Measurements from ENCODE around the gene SLC22A23.
"Not testable (repeated sequence)": the region's sequence is repeated elsewhere in the genome, so short reads cannot be mapped to it uniquely, and the experiment has no call there.

The SLC22A23 gene

GRCh38 chr6:3382326-3383279 is 74.2 kb downstream of the SLC22A23 start:
- DNase-seq = no peak

DNA sequence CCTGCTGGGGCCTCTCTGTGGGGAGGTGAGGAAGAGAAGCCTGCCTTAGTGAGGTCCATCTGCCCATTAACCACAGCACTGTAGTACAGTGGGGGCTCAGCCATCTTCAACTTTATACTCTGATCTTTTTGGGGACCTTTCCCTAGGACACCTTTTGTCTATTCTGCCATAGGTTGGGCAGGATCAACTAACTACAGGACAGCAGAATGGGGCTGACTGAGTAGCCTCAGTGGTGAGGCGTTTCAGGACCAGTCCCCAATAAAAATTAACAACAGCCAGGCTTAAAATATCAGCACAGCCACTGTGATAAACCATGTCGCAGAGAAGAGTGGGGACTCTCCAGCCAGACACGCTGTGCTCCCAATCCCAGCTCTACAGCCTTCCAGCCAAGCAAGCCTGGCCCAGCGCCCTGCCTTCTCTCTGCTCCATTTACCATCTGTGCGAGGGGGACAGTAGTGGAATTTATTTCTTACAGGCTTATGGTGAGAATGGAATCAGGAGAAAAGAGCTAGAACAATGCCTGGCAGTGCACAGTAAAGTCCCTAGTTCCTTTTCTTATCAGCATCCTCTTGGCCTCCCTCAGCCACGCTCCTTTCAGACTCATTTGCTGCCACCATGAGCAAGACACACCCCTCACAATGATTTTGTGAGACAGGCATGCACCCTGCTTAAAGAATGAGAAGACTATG is 75.5 kb downstream of the SLC22A23 start:
- no peak for DNase-seq

DNA sequence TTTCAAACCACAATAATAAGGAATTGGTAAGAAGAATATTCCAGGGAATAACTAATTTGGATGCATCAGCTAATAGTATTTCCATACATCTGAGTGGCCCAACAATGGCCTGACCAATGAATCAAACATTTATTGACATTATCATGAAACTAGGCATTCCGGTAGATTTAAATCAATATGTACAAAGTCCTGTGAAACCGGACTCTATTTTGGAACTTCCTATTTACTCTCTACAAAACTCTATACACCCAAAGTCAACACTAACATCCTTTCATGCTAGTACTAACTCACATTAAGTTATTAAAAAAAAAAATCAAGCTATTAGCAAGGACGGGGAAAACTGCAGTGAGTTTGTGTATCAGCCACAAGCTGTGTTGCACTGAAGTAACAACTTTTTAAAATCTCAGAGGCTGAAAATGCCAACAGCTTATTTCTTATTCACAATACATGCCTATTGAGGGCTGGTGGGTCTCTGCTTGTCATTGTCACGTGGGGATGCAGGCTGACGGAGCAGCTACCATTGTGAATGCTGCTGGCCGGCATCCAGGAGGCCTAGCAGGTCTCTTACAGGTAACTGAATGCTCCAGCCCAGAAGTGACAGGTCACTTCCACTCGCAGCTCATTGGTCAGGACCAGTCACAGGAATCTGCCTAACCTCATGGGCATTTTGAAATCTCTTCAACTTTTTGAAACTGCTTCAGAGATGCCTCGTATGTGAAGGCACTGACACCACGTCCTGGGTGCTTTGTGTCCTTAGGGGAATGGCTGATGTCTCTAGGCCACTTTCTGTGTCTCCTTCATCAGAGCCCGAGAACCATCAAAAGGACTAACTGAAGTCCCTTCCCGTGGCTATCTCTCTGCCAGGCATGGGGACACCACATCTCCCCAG is 76.3 kb downstream of the SLC22A23 start:
- DNase-seq = no peak

DNA sequence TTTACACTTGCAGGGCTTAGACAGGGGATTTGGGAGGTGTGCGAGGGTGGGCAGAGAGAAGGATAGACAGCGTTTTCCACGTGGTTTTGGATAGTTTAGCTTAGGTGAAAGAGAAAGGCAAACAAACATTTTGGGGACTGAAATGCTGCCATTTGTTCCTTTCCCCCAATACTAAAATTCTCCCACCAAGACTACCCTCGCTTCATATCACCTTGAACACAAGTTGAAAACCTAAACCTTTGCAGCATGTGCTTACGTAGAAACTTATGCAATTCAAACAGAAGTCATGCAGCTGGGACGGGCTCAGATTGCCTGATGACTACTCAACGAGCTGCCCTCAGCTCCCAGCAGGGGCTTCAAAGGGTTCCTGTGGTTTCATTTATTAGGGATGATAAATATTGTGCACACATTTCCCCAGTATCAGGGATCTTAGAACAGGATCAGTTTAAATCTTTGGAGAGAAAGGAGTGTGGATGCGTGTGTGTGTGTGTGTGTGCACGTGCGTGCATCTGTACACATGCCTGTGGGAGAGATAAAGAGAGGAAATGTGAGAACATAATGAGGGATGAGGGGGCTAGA is 77.3 kb downstream of the SLC22A23 start:
- no peak for DNase-seq

GRCh38 chr6:3378808-3379207 is 78.0 kb downstream of the SLC22A23 start:
- DNase-seq = not testable (repeated sequence)

DNA sequence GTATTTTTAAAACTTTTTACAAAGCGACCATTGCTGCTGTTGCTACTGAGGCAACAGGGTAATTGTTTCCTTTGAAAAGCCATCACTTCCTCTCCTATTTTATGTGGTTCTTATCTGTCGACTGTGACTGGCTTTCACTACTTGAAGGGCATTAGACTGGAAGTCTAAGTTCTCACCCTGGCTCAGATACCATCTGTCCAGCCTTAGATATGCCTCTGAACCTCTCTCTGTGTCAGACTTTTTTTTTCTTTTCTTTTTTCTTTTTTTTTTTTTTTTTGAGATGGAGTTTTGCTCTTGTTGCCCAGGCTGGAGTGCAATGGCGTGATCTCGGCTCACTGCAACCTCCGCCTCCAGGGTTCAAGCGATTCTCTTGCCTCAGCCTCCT is 78.5 kb downstream of the SLC22A23 start:
- not testable (repeated sequence) for DNase-seq

DNA sequence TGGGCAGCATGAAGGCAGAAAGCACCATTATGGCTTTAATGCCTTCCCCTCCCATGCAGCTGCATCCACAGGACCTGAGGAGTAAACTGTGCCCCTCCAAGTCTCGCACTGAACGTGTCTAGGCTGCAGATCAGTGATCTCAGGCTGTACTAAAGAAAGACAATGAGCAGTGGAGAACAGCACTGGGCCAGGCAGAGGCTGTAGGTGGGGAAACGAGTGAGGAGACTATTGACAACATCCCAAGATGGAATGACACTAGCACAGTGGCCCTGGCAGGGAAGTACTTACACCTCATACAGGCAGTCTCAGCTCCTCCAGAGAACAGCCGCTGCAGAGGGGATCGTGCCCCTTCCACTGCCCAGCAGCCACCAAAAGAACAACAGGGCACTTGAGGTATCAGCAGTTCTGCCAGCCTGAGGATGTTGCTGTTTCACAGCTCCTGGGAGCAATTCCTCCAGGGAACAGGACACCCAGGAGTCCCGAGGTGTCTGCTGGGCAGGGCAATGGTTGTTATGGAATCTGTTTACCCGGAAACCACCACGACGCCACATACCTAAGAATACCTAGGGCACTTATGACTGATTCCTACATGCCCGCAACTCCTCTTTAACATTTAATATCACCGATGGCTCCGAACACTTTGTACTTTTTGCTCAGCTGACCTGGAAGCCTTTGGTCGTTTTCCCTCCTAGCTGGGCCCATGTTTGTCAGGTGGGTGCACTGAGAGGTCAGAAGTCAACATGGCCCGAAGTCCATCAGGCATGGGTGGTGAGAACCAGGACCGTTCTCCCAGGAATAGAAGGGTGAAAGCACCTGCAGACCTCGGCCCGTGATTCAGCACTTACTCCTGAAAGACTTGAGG is 79.1 kb downstream of the SLC22A23 start:
- DNase-seq = no peak

- DNase-seq = no peak
Measured at GRCh38 chr6:3376893-3377535, 79.8 kb downstream of the SLC22A23 start.

GRCh38 chr6:3376064-3376463 is 80.8 kb downstream of the SLC22A23 start:
- DNase-seq = no peak

GRCh38 chr6:3373597-3374203 is 83.2 kb downstream of the SLC22A23 start:
- no peak for DNase-seq

- no peak for DNase-seq
Measured at GRCh38 chr6:3372912-3373554, 83.8 kb downstream of the SLC22A23 start.

DNA sequence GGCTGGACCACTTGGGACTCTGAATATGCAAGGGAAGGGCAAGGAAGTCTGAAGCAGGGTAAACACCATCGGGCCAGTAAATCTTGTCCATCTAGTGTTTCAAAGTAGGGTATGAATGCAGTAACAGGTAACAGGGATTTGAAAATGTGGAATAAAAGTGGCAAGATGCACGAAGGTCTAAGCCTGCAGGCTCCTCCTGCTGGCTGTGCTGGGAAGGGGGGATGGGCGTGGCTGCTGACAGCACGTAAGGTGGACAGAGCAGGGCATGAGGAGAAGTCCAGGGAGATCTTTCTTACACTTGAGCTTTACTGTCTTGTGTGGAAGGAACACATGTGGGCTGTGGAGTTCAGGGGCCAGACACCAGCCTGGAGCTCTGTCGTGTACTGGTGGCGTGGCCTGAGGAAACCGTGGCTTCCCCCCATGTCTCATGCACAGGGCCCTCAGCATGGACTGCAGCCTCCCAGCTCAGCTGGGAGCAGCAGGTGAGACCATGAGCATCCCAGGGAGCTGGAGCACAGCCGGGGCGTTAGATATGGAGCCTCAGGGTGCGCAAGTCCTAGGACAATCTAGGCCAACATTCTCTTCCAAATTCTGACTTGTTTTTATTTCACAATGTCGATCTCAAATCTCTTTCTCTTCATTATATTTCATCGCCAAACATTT is 84.5 kb downstream of the SLC22A23 start:
- no peak for DNase-seq

DNA sequence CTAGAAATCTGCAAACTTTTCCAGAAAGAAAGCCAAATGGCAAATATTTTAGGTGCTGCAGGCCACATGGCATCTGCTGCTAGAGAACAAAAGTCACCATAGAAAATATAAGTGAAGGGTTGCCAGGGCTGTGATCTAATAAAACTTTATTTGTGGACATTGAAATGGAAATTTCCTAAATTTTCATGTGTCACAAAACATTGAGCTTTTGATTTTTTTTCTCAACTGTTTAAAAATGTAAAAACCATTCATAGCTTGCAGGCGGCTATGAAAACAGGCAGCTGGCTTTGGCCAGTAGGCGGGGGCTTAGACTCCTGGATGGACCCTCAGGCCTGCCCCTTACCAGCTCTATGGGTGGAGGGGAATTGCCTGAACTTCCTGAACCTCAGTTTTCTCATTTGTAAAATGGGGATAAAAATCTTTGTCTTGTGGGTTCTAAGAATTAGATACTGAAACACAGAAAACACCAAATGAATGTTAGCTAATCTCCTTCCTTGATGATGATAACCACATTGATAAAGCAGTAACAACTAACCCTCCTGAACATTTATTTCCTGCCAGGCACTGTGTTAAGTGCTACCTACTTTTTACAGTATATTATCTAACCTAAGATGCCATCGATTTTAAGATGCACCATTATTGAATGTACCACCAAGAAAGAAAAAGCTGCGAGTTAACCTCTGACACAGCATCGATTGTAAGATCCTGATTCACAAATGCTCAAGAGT is 85.5 kb downstream of the SLC22A23 start:
- no peak for DNase-seq

GRCh38 chr6:3370361-3371221 is 86.3 kb downstream of the SLC22A23 start:
- DNase-seq = peak in 1 of 5 donors; percentile 17

- DNase-seq = no peak
Measured at GRCh38 chr6:3369985-3370360, 86.9 kb downstream of the SLC22A23 start.

GRCh38 chr6:3368685-3369084 is 88.2 kb downstream of the SLC22A23 start:
- DNase-seq = no peak

DNA sequence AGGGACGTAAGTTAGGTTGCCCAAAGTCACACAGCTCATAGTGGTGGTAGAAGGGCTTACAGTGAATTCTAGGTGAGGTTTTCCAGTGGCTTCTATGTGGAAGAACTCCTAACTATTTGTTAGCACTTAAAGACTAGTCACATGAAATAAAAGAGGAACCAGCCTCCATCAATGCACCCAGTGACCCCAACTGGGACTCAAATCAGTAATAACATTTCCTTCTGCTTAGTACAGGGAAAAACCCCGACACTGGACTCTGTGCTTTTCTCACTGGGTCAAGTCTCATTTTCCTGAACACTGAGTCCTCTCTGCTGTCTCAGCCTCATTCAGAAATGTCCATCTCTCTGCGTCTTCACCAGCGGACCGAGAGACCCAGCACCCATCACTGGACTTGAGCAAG is 89.2 kb downstream of the SLC22A23 start:
- no peak for DNase-seq
